Measurements from ENCODE around the gene CEMIP. TPM values are rescaled to one million over a fixed set of nuclear protein-coding genes. Genes with fewer than 3 reads are reported as not detected.

CEMIP gene, protein sequence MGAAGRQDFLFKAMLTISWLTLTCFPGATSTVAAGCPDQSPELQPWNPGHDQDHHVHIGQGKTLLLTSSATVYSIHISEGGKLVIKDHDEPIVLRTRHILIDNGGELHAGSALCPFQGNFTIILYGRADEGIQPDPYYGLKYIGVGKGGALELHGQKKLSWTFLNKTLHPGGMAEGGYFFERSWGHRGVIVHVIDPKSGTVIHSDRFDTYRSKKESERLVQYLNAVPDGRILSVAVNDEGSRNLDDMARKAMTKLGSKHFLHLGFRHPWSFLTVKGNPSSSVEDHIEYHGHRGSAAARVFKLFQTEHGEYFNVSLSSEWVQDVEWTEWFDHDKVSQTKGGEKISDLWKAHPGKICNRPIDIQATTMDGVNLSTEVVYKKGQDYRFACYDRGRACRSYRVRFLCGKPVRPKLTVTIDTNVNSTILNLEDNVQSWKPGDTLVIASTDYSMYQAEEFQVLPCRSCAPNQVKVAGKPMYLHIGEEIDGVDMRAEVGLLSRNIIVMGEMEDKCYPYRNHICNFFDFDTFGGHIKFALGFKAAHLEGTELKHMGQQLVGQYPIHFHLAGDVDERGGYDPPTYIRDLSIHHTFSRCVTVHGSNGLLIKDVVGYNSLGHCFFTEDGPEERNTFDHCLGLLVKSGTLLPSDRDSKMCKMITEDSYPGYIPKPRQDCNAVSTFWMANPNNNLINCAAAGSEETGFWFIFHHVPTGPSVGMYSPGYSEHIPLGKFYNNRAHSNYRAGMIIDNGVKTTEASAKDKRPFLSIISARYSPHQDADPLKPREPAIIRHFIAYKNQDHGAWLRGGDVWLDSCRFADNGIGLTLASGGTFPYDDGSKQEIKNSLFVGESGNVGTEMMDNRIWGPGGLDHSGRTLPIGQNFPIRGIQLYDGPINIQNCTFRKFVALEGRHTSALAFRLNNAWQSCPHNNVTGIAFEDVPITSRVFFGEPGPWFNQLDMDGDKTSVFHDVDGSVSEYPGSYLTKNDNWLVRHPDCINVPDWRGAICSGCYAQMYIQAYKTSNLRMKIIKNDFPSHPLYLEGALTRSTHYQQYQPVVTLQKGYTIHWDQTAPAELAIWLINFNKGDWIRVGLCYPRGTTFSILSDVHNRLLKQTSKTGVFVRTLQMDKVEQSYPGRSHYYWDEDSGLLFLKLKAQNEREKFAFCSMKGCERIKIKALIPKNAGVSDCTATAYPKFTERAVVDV (N-terminal part only)
- 0.50 and 1.1 TPM in 2 replicates for total RNA-seq

GRCh38 chr15:80778964-80779657, at the start of gene CEMIP:
Gene CEMIP, plus strand, starts transcription at chr15:80779370. Its CDS starts 94,510 bp downstream, at chr15:80873880.

GRCh38 chr15:80989518-80990478, 210.6 kb downstream of the CEMIP start, which contains the start of gene MESD:
Gene MESD, minus strand, starts transcription at chr15:80989819. Its CDS starts 28 bp downstream, at chr15:80989791.

DNA sequence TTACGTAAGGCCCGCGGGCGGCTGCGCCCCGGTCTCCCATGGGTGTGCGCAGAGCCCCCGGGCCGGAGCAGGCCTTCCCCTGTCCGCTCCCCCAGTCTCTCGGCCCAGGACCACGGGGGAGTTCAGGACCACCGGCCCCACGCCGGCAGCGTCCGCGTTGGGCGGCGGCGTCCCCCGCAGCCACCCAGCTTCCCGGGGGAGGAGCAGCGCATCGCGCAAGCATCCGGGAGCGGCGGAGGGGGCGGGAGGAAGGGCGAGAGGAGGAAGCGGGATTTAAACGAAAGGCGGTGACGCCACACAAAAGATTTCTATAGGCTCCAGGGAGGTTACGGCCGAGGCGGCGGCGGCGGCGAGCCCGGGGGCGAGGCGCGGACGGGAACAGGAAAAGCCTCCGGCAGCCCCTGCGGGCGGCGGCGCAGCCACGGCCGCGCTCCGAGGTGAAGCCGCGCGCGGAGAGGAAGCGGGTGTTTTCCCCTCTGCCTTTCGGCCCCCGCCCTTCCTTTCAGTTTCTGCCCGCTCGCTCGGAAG, 221.5 kb downstream of the CEMIP start, which contains the start of gene TLNRD1:
Gene TLNRD1 (plus strand): TSS at position 300 of the 528 bp plus-strand sequence. CDS start 1,349 bp downstream, outside the sequence.

Small RNAs within 50 kb of the gene (small RNA-seq; reads per million reads assigned to genes)
- gene MIR4514 (not detected), gene MIR549A (not detected)

Other genes starting within 250 kb of the CEMIP start
- 8.4 and 18.8 TPM in 2 replicates for gene ABHD17C, start 84.1 kb upstream of the CEMIP start, total RNA-seq
- 23.9 and 24.2 TPM in 2 replicates for gene MESD, start 210.4 kb downstream of the CEMIP start, total RNA-seq
- gene TLNRD1, start 221.6 kb downstream of the CEMIP start, total RNA-seq, result 24.9 and 27.5 TPM in 2 replicates

Measured in thoracic aorta endothelial cell (primary cell).